GM15510 (cell line): ENCODE data around the gene SLC7A1.

Experiments used
- POLR2A ChIP-seq: IDR thresholded peaks from 3 replicates; pipeline ENCODE4 v1.6.1; 2011; ENCODE audit warnings: borderline replicate concordance; ENCODE audit not compliant: insufficient read length; ENCODE audit errors: extremely low read depth

Gene SLC7A1

DNA sequence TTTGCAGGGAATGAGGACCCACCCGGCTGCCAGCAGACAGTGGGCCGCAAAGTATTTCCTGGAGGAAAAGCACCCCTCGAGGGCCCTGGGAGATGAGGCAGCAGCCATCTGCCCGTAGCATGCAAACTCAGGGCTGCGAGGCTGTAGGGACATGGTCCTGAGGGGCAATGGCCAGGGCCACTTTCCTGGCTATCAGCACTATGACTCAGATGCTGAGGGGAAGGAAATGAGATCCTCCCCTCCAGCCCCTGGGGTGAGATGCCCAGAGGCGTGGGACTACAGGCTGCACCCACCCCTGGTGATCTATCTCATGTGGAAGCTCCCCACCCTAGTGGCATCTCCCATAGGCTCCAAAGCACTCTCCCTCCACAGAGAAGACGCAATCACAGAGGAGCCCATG lies 80.1 kb downstream of the SLC7A1 start:
- no peak for TF ChIP-seq POLR2A

DNA sequence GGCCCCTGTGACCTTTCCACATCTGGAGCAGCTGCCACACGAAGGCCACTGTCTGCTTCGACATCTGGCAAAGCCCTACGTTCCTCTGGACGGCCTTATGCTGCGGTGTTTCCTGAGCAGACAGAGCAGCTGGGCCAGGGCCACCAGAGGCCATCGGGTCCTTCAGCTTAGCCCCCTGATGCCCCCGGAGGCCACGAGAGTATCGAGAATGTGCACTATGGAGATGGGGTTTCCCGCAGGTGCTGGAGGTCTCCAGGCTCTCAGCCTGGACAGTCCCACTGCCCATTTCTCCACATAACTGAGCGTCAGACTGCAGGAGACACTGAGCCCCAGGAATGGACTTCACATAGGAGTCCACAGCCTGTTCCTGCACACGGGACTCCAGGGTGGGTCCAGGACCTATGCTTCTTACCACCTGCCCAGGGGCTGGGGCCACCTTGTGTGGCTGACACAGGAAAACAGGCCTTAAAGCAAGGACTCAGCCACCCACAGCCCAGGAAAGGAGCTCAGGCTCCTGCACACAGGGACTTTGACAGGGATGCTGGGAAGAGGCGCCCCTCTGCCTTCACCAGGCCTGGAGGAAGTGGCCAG lies 80.7 kb downstream of the SLC7A1 start:
- no peak for TF ChIP-seq POLR2A

DNA sequence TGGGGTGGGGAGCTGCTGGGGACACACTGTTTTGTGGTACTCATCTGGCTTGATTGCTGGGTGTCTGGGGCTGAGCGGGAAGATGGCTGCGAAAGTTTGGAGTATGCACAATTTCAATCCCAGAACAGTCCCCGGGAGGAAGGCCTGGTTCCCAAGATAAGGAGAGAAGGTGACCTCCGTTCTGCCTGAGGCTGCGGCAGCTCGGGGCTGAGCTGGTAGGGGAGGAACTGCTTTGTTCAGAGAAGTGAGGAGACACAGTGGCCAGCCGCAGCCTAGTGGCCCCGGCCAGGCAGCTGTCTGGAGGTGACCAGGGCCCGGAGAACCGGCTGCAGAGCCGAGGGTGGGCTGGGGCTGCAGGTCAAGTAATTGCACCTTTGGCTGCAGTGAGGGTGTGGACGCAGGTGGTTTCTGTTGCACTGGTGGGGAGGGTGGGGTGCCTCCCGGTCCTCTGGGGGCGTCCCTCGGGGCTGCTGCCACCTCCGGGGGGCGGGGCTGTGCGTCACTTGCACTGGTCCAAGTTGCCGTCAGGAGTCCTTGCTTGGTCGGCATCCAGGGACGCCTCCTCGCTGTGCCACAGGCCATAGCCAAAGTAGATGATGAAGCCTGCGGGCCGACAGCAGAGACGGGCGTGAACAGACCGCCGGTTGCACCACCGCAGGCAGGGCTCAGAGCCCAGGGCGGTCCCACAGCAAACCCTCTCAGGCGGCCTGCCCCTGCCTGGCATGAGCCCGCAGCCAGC lies 81.3 kb downstream of the SLC7A1 start:
- TF ChIP-seq POLR2A, result no peak

DNA sequence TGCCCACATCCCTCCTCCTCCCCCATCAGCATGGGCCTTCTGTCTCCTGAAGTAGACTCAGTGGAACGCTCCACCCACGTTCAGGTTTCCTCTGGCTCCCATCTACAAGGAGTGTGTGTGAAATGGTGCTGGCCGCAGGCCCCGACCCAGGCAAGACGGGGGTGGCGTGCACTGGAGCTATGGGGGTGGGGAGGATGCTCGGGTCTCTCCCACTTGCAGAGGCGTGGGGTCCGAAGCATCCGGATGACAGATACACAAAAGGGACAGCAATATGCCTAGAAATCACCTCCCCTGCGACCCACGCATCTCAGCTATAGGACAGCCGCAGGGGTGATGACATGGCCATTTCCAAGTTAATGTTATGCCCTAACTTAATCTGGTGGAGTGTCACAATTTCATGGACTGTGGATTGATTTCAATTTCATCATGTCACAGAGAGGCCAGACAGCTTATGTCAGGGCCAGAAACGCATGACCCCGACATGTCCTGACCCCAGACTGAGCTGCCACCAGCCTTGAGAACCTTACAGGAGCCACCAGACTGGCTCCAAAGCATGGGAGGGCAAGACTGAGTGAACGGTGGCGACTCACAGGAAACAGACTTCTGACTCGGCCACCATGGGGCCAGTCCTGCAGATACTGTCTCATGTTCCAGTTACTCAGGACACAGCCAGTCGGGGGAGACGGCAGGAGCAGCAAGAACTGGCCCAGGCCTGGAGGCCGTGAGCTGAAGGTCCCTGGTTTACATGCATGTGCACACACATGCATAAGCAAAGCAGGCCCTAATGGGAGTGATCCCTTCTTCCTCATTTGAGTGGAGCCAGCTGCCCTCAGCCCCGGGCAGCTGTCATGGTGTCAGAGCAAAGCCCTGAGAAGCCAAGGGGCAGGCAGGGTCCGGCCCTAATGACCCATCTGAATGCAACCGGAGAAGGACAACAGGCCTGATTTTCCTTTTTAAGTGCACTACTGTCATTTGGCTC lies 82.2 kb downstream of the SLC7A1 start:
- no peak for TF ChIP-seq POLR2A

DNA sequence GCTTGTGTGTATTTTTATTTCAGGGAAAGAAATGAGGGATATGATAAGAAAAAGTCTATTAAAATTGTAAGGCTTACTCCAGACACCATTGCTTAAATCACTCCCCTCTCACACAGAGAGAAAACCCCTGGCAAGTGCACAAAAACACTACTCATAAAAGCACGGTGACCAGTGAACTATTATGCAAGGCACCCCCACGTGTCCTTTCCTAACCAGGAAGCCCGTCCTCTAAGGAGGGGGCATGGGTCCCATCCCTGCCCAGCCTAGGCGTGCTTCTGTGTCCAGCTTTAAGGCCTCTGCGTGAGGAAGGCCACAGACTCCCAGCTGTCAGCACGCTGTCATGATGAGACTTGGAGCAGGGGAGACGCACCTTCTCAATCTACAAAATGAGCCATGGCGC lies 83.5 kb downstream of the SLC7A1 start:
- no peak for TF ChIP-seq POLR2A

DNA sequence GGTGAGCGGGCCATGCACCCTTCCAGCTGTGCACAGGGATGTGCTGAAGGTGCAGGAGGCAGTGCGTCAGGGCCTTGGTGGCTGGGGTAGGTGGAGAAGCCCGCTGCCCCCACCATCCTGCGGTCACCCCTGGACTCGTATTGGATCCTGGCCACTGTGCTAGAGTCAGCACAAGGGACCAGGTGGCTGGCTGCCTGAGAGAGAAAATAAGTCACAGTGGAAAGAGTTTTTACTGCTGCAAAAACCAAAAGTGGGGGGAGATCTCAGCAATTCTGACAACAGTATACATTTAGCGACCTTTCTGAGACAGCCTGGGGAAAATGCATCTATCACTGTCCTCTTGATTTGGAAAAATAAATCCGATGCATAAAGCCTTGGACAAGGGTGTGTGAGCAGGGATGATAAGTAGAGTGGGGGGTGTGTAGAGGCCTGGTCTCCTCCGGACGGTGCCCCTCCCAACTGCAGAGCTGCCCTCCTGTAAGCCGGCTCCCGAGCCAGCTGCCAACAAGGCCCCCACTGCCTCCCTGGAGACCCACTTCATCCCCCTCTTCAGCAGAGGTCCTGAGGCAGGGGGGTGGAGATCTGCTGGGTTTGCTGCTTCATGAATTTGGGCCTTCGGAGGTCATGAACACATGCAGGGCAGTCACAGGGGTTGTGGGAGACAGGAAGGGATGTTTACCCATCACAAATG lies 84.2 kb downstream of the SLC7A1 start:
- TF ChIP-seq POLR2A, result no peak

DNA sequence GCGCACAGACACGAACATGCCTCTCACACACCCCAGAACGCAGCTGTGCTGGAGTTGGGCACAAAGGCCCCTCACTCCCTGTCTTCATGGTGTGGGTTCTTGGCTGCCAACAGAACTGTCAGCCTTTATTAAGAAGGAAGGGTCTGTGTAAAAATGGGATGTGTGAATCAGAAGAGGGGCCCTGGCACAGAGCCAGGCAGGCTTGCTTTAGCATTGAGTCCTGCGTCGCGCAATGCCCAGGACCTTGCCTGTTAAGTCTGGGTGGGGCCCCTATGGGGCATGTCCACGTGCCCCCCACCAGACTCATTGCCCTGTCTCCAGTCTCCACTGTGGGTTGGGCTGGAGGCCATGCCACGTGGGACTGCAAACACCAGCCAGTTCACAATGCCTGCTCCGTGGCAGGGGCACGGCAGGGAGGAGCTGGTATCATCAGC lies 84.8 kb downstream of the SLC7A1 start:
- no peak for TF ChIP-seq POLR2A

DNA sequence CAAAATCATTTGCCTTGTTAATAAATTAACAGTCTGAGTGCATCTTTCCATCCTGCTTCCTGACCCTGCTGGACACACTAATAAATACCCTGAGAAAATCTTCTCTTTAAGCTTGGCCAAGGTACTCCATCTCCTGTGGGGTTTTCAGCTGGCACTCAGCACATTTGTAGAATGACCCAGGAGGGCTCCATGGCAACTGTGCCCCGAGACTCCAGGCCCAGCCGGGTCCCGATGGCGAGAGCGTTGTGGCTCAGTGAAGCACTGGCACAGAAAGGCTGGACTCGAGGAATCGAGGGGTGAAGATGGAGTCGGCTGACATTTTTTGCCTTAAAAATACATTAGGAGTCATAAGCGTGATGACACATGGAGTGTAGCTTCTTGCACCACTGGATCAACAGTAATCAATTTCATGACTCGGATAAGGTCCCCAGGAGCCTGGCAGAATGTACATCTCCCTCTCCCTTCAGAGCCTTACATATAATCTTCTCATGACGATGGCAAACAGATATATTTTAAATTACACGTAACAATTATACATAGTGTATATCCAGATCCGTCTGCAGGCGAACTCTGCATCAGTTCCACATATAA lies 85.4 kb downstream of the SLC7A1 start:
- TF ChIP-seq POLR2A, result no peak

DNA sequence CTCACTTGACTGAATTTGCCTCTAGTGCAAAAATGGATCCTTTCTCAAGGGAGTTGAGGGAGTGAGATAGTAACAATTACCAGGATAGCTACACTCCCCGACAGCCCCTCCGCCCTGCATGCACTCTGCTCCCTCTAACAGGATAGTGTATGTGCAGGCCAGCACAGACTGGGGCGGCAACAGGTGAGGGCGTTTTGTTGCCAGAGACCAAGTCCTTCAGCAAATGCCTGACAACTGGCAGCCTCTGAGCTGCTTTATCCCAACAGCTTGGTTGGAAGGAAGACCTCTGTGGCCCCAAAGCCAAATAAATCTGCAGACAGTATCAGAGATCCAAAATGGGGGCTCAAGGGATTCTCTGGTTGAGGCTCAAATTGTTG lies 86.6 kb downstream of the SLC7A1 start:
- TF ChIP-seq POLR2A, result no peak

DNA sequence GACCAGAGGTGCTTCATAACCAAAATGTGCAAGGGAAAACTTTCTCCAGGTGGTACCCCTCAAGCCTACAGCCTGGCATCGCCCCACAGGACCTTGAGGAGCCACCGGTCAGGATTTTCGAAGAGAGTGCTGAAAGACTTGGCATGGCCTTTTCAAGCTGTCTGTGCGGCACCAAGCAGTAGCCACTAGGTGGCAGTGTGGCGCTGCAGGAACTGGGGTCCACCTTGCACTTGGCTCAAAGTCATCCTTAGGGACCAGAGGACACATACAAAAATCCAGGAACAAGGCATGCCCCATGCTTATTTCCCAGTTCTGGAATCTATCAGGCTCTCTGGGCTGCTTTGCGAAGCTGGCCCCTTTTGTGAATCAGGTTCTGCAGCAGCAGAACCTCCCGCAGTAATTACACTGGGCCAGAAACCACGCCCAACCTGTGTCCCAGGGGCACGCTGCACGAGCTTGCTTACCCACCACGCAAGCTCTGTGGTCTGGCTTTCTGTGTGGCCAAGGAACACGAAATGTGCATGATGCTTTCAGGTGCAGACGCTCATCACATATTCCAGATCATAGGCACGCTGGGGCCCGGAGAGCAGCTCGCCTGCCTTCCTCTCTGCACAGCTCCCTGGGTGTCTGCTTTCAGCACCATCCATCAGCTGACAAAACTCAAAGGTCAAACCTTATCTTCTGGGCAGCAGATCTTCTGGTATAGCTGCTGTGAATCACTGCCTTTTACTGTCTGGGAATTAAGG lies 87.2 kb downstream of the SLC7A1 start:
- TF ChIP-seq POLR2A, result no peak

DNA sequence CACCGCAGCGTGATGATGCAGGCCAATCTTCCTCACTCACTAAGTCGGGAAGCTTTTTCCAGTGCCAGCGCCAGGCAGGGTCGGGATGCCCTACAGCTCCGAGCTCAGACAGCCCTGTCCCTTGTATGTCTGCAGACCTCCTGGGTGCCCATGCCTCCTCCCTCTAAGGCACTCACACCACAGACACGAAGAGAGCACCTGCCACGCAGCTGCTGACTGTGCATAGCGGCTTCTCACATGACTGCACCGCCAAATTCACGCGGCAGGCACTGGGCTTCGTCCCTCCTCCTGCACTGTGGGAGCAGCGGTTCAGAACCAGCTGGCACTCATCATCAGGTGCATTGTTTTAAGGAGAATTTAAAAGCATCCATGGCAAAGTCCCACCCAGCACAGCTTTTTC lies 88.1 kb downstream of the SLC7A1 start:
- no peak for TF ChIP-seq POLR2A

DNA sequence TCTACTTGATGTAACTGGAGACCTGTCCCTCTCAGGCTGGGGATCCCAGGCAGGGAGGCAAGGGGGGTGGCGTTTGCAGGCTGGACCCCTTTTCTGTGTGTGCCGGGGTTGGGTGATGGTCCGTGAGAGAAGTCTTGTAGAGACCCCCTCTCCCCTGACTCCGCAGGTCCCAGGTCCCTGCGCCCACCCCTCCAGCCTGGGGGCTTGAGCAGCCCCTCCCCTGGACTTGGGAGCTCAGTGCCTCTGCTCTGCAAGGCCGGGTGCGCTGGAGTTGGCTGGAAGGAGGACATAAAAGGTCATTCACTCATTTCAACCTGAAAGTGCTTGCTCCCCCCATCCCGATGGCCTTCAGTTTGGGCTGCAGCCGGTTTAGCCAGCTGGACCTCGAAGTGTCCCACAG lies 89.5 kb downstream of the SLC7A1 start:
- no peak for TF ChIP-seq POLR2A

DNA sequence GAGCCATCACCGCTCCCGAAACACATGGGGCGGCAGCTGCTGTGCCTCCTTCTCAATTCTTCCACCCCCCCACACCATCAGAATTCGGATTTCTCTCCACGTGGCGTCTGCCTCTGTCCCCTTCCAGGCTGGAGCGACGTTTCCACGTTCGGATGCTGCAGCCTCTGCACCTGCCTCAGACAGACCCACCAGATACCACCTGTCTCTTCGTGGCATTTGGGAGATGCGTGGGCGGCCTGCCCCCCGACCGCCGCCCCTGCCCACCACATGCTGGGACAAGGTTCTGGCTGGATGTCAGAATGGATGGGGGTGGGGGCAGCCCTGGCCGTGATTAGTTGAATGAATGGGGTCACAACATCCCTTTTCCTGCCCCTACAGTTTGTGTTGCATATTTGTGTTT lies 90.0 kb downstream of the SLC7A1 start:
- TF ChIP-seq POLR2A, result no peak

DNA sequence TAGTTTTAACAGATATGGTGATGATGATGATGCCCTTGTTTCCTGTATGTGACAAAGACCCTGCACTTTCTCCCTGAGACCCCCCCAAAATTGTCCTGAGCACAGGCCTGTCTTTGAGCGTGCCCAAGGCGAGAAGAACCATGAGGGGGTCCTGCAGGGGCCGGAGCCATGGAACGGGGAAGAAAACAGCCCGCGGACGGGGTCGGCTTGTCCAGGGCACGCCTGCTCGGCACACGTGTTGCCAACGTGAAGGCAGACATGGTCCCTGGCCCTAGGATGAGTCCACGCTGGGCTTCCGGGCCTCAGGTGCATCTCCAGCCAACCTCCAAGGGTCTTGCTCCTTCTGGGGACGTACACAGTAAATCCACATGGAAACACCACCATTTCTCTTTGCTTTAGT lies 90.8 kb downstream of the SLC7A1 start:
- TF ChIP-seq POLR2A, result no peak
